GM12872 (cell line): ENCODE results near the gene CEP63.
A peak's percentile ranks its signal among the peaks of the same experiment; 100 is the strongest.

Experiments
- CTCF ChIP-seq: IDR thresholded peaks from 3 replicates; pipeline ENCODE4 v1.5.1; 2011; ENCODE audit warnings: low read depth, mild to moderate bottlenecking, low read length, moderate library complexity; ENCODE audit not compliant: insufficient read depth

Gene CEP63

DNA sequence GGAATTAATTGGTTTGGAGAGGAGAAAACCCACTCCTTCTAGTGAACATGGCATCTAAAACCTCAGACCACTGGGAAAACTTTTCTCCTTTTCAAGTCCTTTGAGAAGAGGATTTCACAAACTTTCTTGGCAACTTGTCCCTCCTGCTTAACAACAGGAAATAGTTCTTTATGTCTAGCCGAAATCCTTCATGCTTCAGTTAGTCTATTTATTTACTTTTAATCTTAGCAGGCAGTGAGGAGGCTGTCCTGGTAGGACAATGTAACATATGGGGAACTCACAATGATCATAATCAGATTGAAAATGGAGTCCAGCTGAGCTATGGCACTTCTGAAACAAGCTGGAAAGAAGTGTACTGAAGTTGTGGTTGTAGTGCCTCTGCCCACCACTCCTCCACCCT lies 114.3 kb downstream of the CEP63 start:
- no peak for TF ChIP-seq CTCF

- TF ChIP-seq CTCF = peak; percentile 91
These were observed 115.0 kb downstream of the CEP63 start for GRCh38 chr3:134600685-134601463.

GRCh38 chr3:134601539-134602439 lies 115.9 kb downstream of the CEP63 start:
- TF ChIP-seq CTCF = no peak

- no peak for TF ChIP-seq CTCF
These were observed 116.6 kb downstream of the CEP63 start for GRCh38 chr3:134602440-134602814.

GRCh38 chr3:134603480-134603879 lies 117.6 kb downstream of the CEP63 start:
- no peak for TF ChIP-seq CTCF

- no peak for TF ChIP-seq CTCF
These were observed 118.1 kb downstream of the CEP63 start for GRCh38 chr3:134603956-134604355.

GRCh38 chr3:134605556-134605955 lies 119.7 kb downstream of the CEP63 start:
- TF ChIP-seq CTCF = no peak
